ENCODE measurements around the gene DACT1.

Gene DACT1

DNA sequence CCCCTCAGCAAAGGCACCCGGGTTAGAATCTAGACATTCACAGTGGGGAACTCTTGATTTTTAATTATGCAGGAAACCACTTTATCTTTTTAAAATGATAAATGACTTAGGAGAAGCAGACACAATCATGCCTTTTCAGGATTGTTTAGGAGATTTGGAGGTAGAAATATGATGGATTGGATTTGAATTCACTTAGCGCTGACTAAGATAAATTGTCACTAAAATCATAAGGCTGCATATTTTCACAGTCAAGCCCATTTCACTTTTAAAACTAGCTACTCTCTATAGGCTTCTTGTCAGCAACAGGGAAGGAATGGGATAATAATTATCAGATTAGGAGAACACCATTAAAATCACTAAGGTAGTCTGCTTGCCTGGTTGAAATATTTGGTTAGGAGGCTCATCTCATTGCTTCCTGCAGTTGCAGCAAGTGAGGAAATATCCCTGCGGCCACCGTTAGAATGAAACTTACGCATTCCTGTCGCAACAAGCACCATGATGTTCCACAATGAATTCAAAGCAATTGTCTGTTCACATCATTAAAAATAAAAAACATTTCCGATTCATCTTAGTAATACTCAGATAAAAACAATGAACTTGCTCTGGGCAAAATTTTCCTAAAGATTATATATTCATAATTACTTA lies 31.9 kb downstream of the DACT1 start:
- no peak for DNase-seq

DNA sequence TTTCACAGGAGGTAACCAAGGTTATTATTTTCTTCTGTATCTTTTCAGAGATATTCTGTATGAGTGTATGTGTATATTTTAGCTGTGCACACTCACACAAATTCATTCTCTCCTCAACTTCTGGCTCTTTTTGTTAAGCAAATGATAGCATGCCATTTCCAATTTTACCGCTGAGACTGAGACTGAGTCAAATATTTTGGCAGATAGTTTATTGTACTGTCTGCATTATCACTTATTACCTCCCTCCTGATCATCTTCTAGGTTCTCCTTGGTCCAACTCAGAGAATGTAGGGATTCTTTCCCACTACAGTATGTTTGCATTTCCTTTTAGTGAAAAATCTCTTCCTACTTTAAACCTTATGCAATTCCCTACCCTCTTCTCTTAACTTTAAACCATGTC lies 33.3 kb downstream of the DACT1 start:
- no peak for DNase-seq

DNA sequence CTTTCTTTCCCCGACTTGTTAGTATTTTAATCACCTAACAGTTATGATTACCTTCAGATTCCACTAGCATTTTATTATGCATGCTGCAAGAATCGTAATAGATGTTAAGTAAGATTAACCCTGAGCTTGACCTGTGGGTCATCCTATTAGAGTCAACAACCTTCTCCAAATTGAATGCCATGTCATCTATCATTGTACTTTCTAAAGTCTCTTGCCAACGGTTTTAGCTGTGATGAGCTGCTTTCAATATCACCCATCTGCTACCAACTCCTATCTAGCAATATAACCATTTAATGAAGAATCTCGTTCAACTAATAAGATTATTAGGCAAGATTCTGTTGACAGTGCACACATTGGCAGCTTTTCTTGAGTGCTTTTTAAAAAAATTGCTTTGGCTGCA lies 33.7 kb downstream of the DACT1 start:
- DNase-seq = no peak

DNA sequence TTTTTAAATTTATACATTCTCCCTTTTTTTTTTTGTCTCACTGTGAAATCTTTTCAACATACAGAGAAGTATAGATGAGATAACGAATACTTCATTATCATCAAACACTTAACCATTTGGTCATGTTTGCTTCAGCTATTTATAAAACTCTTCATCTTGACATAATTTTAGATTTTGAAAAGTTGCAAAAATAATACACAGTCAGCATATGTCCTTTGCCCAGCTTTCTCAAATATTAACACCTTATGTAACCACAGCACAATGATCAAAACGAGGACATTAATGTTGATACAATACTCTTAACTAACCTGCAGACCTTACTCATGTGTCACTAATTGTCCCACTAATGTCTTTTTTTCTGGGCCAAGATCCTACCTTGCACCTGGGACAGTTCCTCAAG lies 36.0 kb downstream of the DACT1 start:
- DNase-seq = no peak

DNA sequence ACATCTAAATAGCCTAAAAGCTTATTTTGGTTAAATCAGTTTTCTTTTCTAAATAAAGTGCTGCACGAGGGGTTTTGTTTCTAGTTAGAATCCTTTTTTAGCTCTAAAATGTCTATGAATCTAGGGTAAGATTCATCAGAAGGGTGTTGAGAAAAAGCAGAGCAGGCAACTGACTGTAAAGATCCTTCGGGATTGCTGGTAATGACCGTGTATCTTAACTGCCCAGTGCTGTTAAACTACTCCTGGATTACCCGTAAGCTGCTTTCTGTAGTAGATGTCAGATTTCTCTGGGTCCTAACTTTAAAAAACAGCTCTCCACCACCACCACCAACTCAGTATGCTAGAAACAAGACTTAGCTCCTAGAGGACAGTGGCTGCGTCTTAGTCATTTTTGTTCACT lies 39.2 kb downstream of the DACT1 start:
- no peak for DNase-seq

DNA sequence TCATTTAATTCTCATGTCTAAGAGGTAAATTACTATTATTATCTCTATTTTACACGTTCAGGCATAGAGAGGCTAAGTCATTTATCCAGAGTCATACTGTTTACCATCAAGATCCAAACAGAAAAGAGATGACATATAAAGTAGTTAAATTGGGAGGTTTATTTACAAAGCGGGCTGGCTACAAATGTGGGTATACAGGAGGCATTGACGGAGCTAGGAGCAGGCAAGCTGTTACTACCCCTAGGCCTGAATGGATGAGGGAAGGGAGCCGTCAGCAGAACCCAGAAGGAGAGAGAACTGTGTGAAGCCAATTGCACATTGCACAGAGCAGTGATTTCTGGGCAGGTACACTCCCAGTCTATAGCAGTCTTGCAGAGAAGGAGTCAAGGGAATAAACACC lies 39.8 kb downstream of the DACT1 start:
- no peak for DNase-seq

DNA sequence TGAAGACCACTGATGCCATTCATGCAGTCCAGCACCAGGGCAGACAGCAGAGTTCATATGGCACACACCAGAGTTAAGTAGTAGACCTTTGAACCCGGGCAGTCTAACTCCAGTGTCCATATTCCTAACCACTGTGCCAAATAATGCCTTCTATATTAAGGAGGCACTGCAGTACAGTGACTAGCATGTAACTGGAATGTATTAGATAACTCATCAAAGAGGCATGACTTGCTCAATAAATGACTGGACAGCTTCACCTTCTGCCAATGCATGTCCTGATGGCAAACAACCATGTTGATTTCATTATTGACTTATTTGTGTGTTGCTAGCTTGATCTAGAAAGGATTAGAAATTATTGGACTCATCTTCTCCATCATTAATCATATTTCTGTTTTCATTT lies 40.2 kb downstream of the DACT1 start:
- DNase-seq = no peak

DNA sequence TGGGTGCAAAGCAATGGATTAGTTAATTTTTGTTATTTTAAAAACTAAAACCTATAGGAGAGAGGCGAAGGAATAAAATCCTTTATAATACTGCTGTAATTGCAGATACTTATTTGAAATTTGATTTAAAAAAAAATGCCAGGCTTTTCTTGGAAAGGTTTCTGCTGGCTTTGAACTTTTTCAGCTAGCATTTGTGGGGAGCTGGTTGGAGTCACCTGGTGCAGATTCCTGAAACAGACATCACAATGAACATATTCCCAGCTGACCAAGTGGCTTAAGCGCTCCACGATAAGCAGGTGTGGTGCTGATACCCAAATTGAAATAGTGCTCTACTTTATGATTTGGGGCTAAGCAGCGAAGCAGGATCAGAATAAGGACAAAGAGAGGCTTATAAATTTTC lies 42.9 kb downstream of the DACT1 start:
- DNase-seq = no peak

DNA sequence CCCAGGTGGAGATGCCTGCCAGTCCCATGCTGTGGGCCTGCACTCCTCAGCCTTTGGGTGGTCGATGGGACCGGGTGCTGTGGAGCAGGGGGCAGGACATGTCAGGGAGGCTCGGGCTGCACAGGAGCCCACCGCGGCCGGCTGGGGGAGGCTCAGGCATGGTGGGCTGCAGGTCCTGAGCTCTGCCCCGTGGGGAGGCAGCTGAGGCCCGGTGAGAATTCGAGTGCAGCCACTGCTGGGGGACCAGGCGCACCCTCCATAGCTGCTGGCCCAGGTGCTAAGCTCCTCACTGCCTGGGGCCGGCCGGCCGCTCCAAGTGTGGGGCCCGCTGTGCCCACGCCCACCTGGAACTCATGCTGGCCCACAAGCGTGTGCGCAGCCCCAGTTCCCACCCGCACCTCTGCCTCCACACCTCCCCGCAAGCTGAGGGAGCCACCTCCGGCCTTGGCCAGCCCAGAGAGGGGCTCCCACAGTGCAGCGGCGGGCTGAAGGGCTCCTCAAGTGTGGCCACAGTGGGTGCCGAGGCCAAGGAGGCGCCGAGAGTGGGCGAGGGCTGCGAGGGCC lies 49.6 kb downstream of the DACT1 start:
- DNase-seq = no peak

DNA sequence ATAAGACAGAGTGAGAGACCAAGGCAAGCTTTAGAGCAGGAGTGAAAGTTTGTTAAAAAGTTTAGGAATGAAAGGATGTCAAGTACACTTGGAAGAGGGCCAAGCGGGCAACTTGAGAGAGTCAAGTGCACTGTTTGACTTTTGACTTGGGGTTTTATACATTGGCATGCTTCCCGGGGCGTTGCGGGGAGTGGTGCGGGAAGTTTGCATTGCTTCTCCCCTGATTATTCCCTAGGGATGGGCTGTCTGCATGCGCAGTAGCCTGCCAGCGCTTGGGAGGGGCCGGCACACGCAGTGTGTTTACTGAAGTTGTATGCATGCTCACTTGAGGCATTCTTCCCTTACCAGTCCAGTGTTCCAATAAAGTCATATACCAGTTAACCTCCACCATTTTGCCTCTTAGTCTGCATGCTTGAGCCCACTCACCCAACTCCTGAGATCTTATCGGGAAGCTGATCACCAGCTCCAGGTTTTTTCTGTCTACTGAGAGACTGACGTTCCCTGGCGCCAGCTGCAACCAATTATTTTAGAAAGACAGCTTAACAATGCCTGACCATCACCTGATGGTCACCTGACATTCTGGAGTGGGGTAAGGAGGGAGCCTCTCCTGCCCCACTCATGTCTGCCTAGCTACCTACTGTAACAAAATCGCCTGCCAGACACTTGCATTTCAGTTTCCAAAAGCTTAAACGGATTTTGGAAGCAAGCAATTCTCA lies 53.2 kb downstream of the DACT1 start:
- no peak for DNase-seq

DNA sequence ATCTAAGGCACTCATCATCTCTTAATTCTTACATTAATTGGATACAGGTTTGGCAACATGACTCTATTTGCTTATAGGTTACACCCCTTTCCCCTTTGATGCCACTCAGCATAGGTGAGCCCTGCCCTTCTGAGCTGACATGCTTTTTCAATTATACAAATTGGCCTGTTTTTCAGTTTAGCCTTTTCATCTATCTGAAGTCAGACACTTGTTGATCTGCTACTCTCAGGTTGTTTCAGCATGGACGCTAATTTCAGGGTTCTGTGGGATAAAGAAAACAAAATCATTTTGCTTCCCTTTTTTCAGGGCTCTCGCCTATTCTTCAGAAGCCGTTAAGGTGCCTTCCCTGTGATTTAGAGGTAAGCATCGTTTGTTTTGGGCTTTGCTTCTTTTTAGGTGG lies 55.3 kb downstream of the DACT1 start:
- no peak for DNase-seq

DNA sequence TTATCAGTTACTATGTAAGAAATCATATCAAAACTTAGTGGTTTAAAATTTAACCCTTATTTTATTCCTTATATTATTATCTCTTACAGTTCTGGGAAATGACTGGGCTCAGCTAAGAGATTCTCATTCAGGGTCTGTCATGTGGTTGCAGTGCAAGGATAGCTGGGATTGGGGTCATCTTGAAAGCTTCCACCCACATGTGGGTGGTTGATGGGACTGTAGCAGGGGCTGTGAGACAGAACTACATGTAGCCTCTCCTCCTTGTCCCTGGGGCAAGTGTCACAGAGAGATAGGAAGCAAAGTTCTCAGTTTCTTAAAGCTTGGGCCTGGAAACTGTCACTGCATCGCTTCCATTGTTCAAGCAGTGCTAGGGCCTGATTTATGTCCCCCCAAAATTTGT lies 57.8 kb downstream of the DACT1 start:
- no peak for DNase-seq

DNA sequence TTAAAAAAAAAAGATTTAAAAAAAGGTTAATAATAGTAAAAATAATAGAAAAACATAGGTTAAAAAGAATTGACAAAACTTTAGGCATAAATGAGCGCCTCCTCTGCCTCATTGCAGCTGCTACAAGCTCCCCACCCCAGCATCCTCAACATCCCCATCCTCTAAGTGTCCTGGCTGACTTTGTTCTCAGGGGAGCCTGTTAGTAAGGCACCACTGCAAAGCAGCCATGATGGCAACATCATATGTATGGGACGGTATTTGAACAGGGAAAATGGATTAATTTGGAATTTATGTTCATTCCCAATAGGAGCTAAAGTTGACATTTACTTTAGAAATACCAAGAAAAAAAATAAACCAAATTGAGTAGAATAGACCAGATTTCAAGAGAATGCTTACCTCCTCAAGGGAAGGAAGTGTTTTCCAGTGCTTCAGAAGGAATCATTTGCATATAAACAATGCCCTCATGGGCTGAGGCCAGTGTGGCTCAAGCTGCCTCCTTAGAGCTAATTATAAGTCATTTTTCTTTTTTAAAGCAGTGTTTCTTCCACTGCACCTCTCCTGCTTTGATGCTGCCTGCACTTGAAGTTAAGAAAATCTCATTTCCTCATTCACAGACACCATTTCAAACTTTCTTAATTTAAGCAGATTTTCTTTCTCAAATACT lies 59.6 kb downstream of the DACT1 start:
- no peak for DNase-seq
